GM19452 (cell line): ENCODE results near the gene TSPOAP1.

Experiments
- ATAC-seq: cut with Tn5 transposase; IDR thresholded peaks from one replicate; pipeline ENCODE4 v1.9.1; 2021; ENCODE audit not compliant: unreplicated experiment

TSPOAP1 gene

DNA sequence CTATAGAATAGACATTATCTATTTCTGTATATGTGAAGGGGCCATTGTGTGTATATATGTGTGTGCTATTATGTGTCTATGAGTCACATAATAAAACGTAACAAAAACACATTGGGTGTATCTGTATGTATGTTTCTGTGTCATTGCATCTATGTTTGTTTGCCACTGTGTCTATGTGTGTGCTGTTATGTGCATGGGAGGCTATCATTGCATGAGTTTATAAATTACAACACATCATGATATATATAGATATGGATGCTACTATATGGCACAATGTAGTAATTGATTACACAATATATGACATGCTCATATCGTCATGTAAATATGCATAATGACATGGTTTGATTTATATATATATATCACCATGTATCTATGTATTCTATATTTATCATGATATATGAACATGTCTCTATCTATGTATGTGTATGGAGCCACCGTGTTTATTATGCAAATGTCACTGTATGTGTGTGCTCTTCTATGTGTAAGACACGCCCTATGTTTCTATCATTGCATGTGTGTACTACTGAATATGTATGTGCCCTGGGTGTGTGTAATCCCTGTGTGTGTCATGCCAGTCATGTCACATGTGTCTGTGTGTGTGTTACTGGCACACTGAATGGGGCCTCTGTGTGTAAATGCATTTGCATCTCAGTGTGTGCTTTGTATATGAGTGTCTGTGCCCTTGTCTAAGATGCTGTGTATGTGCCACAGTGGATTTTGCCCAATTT is 1.4 kb upstream of the TSPOAP1 start:
- ATAC-seq = peak; percentile 16

DNA sequence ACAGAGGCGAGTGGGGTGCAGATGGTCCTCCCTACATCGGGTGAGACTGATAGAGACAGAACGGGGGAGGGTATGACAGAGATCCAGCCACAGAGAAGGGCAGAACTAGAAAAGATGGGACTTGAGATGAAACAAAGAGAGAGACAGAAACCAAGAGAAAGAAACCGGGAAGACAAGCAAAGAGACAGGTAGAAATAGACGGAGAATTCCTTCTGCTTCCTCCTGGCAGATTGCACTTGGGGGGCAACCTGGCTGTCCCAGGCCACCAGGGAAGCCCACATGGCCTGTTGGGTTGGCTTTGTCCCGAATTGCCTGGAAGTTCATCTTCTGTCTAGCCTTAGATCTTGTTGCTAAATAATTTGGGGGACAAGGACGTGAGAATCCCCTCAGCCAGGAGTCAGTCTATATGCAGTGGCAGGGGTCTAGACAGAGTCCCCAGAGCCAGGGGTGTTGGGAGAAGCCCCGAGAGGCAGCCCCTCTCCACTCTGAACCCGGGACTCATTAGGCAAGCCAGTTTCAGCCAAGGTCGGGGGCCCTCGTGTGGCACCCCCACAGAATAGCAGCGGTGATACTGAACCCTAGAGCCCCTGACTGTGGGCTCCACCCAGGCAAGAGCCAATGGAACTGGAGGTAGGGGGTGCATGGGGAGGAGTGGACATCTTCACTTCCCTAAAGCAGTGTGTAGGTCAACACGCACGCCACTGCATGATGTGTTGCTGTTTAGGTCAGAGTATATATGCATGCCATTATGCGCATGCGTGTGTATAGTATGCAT is 627 bp upstream of the TSPOAP1 start:
- ATAC-seq = peak; percentile 43

DNA sequence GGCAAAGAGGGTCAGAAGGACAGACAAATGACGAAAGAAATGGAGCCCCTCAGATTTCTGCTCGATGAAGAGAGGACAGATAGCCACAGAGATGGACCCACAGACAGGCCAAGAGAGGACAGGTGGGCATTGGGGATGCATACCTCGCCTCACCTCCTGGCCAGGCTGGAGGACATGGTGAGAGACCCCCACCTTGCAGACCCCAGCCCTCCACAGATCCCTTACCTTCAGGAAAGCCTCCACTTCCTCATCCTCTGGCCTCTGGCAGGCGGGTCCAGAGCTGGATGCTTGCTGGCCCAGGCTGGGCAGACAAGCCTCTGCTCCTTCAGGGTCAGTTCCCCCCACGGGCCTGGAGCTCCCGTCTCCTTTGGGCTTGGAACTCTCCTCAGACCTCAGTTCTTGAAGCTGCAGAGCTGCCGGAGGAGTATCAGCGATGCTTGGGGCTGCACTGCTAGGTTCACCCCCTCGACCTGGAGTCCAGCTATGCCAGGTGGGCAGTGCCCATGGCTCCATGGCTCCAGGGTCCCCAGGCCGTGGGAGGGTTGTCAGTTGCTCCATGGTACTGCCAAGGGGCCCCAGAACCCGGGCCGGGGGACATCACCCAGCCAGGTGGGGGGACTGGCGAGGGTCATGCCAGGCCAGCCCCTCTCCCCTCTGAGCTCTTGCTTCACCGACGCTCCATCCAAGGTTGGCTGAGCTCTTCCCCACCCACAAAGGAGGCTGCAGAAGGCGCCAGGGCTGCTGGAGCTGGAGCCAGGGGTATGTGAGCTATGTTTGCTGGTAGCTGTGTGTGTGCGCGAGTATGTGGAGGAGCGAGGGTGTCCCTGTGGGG is 1.0 kb downstream of the TSPOAP1 start:
- no peak for ATAC-seq

DNA sequence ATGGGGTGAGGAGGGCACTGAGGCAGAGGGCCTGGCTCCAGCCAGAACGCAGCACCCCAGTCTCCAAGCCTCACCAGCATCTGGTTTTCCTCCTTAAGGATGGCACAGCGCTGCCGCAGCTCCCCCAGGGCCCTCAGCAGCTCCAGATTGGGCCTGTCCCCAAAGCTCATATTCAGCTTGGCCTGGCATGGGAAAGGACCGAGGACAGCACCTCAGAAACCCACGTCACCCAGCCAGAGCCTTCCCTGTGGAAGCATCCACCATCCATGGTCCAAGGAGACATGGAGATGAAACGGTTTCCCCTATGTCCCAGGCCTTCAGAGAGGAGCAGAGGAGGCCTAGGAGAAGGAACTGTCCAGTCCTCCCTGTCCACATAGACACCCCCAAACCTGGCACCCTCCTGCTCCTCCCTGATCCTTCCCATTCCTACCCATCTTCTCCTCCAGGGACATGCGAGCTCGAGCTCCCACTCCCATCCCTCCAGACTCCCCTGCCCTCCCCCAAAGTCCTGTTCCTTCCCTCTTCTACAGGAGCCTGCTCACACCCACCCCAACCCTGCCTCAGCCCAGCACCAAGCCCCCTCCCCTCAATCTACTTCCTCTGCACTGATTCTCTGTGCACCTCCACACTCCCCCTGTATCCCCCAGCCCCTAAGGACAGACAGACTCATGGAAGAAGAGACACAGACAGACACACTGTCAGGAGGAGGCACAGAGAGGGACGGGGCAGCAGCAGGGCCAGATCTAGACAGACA is 1.8 kb downstream of the TSPOAP1 start:
- ATAC-seq = no peak

DNA sequence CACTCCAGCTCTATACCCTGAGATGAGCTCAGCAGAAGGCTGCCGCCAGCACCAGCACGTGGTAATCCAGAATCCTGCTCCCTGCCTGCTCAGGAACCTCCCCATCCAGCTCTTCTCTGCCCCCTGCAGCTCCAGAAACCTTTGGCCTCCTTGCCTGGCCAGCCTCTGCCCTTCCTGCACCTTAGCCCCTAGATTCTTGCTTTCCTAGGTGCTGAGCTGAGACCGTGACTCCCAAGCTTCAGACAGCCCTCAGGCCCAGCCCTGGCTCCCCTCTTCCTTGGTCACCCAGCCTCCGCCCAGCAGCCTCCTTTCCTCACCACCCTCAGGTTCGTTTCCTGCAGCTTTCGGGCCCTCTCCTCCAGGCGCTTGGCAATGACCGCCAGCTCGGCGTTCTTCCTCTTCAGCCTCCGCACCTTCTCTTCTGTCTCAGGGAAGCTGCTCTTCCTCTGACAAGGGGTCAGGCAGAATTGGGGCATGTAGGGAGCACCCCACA is 2.6 kb downstream of the TSPOAP1 start:
- no peak for ATAC-seq

DNA sequence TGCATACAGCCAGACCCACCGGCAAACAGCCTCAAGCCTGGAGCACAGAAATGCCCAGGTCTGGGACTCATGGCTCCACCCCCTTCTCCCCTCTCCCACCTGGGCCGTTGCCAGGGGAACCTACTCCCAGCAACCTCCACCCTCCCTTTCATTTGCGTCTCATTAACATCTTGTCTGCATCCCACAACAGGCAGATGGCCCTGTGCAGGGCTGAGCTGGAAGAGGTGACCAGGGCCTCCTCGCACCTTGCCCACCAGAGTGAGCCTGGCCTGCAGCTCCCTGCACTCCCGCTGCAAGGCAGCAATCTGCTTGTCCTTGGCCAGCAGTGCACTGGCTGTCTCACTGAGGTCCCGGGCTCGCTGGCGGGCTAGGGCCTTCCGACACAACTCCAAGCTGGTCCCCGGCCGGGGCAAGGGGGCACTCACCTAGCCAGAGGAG is 3.3 kb downstream of the TSPOAP1 start:
- ATAC-seq = no peak

DNA sequence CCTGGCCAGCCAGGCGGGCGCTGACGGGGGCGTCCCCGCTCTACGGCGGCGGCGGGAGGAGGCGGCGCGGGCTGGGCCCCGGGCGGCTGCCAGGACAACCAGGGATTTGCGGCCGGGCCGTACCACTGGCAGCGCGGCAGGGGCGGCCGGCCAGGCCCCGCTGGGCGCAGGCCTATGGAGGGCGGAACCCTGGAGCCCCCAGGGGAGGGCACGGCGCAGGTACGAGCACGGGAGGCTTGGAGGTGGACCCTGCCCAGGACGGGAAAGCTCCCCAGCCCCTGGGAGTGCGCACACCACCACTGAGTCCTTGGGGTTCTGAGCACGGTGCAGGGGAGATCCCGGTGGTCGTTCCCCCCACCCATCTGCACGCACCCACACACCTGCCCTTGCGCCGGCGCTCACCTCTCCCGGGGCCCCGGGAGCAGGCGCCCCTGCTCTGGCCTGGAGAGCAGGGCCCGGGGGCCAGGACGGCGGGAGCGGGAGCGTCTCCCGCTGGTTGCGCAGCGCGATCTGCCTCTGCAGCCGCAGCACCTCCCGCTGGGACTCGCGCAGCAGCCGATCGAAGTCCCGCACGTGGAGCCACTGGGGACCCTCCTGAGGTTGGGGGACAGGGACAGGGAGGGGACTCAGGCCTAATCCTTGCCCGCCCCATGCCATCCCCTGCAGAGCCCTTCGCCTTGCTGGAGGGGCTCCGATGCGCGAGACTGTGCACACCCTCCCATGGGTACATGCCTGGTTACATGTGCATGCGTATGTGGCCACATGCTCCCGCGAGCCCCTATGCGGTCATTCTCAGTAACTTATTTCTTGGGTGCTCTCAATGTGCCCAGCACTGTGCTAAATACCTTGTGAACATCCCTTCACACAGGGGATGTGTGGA is 3.9 kb downstream of the TSPOAP1 start:
- no peak for ATAC-seq

DNA sequence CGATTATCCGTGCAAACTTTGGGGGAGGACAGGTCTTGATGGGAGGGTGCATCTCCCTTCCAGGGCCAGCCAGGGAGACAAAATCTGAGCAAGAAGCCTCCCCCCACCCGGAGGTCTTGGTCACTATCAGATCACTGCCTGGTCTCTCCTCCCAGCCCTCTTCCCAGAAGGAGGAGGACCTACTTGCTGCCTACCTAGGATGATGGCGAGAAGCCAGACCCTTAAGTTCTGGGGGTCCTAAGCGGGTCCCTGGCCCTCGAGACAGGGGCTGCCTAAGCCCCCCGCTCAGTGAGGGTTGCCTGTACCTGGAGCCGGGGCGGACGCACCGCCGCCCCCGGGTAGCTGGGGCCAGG is 4.6 kb downstream of the TSPOAP1 start:
- ATAC-seq = no peak

DNA sequence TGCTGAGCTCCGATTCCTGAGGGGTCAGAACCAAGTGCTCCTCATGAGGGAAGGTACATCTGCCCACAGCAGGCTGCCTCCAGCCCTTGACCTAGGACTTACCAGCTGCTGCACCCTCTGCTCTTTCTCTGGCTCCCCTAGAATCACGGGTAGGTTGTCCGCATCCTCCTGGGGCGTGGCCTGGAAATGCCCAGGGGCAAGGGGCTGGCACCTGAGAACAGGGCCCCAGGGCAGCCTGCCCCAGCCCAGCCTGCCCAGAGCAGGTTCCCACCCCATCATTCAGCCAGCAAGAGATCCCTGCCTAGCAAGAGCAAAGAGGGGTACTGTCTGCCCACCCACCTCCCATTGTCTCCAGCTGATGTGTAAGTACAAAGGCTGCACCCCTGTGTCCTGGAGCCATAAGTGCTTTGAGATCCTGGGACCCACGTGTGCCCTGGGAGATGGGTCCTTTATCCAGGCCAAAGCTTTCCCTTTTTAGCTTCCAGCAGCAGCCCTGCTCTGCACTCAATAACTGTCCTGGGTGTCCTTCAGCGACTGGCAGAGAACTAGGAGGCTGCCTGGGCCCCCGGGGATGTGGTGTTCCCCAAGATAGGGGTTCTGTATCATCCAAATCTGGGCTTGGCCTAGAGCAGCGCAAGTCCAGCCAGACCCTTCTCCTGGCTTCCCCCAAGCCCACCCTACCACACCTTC is 5.1 kb downstream of the TSPOAP1 start:
- ATAC-seq = no peak

DNA sequence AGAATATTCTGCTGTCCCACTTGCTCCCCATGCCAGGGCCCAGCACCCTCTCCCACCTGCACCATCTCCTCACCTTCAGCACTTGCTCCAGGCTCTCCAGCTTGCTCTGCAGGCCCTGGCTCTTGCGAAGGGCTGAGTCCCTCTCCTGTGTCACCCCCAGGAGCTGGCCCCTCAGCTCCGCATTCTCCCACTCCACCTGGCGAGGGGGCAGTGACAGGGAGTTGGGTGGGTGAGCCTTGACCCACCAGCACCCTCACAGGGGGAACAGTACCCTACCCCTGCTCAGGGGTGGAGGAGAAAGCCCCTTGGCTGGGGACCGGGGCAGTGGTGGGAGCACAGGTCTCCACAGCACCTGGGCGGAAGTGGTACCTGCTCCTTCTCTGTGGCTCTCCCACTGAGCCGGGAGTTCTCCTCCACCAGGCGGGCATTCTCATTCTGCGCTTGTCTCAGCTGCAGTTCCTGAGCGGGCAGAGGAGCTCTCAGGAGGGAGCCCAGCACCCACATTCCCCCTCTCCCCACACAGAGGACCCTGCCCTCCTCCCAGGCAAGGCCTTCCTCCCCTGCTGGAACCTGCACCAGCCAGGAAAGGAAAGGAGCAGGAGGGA is 5.9 kb downstream of the TSPOAP1 start:
- ATAC-seq = no peak

DNA sequence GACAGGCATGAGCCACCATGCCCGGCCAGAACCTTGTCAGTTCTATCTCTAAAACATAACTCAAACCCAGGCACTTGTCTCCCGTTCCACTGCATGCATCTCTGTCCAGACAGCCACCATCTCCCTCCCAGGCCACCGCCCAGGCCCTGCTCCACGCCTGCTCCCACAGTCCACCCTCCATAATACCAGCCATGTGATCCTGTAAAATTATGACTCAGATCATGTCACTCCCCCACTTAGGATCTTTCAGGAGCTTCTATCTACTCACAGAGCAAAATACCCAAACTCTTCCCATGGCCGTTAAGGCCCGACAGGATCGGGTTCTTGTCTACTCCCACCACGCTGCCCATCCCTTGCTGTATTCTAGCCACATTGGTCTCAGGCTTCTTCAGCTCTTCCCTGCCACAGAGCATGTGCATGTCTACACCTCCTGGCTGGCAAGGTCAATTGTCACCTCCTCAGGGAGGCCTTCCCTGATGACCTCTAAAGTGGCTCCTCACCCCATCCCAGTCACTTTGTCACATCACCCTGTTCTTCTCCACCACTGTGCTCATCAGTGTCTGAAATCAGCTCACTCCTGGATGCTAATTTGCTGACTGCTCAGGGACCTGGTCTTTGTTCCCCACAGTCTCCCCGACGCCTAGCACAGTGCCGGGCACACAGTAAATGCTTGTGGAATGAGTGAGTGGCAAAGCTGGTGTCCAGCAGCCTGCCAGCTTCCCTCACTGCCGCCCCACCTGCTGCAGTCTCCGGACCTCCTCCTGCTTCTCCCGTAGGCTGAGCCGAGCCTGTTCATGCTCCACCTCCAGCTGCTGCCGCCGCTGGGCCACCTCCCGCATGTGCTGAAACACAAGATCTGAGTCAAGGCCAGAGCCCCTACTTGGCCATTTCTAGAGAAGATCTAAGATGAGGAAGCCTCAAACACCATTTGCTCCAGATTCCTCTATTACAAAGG is 6.7 kb downstream of the TSPOAP1 start:
- no peak for ATAC-seq

DNA sequence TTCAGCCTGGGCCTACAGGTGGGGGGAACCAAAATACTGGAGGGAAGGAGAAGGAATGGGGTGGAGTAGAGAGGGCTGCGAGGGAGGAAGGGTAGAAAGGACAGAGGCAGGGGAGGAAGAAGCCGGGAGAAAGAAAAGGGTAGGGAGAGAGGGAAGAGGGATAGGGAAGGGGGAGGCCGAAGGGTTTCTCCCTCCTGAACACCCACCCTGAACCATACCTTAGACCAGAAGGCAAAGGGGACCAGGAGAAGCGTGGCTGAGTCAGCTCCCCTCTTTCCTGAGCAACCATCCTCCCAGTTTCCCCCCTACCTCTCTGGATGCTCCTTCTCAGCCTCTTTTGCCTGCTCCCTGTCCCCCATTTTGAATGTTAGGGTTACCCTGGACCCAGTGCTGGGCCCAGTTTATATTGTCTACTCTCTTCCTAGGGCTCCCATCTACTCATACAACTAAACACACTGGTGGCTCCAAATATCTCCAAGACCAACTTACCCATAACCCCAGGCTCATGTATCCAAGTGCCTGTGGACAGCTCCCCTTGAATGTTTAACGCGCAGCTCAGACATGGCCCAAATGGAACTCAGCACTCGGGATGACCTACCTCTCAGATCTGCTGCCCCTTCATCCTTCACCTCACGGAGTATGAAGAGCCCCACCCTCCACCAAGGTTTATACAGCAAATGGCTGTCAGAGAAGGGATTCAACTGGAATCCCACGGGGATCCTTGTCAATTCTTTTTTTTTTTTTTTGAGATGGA is 7.8 kb downstream of the TSPOAP1 start:
- no peak for ATAC-seq

DNA sequence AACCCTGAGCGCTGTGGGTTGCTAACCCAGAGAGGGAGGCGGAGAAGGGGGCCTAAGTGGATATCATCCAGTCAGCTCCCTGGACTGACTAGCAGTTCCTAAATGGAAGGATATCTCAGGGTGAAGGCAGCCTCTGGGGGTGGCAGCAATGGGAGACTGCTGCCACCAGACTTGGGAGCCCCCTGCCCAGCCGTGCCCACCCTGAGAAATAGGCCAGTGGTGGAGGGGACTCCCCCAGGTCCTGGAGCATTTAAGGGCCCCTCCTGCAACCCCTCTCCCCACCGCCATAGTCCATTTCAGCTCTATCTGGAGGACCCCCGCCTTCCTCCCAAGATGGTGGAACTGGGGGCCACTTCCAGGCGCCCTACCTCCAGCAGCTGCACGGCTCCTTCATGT is 8.4 kb downstream of the TSPOAP1 start:
- ATAC-seq = no peak

DNA sequence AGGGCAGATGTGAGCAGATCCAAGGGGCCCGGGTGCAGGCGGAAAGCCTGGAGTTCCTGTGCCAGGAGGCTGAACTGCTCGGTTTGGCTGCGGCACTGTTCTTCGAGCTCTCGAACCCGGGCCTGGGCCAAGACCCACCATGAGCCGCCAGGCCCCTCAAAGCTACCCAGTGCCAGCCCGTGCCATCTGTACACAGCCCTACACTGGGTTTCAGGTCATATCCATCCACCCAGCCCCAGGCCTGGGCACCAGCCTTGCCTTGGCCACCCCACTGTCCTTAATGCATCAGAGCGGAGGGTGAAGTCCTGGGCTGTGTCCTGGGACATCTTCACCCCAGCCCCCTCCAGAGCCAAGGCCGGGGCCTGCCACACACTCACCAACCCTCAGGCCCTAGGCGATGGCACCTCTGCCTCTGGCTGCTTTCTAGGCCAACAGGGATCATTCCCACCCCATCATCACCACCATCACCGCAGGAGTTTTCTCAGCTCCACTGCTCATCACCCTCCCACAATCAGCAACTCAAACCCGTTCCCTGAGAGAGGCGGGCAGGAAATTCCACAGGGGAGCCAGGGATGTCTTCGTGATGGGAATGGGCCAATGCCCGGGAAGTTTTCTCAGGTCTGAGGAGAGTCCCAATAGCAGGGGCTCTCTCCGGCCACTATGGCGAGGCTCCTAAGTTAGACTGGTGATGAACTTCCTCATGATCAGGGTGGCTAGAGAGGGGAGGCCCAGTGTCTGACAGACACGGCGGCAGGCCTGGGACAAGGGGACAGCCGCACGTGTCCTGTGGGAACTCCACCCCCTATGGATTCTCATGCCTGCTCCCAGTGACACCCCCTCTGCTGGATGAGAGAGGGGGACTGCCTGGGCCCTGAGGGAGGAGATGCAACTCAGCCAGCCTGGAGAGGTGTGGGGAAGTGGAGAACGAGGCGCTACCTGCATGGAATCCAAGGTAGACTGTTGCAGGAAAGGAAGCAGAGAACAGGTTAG is 9.1 kb downstream of the TSPOAP1 start:
- no peak for ATAC-seq

DNA sequence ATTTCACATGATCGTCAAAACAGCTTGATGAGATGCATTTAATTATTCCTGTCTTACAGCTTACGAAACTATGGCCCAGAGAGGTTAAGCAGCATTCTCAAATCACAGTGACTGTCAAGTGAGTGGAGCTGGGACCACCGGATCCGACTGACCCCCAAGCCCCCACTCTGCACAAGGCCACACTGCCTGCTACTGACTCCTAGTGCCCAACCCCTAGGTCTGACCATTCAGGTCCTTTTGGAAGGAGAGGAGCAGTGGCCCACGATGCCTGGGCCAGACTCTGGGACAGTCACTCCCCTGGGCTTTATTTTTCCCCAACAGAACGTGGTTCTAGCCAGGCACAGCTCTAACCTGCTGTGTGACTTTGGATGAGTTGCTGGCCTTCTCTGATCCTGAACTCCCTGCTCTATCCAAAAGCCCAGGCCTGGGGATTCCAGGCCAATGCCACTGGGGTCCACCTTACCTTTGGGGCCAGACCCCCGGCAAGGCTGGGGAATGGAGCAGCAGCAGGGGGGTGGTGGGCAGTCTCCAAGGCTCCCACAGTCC is 9.9 kb downstream of the TSPOAP1 start:
- ATAC-seq = no peak

DNA sequence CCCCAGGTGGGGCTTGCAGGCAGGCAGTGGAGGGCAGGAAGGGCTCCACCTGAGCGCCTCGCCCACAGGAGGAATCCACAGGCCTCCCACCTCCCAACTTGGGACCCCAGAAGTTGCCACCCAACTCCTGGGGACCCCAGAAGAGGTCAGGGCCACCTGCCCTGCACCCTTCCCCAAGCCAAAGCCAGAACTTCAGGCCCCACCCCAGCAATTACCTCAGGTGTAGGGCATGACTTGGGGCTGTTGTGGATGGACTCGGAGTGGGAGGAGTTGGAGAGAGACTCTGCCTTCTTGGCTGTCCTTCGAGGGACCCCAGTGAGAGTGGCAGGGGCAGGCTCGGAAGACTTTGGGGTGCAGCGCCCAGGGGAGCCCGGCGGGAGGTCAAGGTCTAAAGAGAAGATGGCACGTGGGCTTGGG is 10.5 kb downstream of the TSPOAP1 start:
- ATAC-seq = no peak
